Cerebellar nuclear complex (tissue), 1 donor: ENCODE results near the gene DPYD.

ENCODE experiments used
- DNase-seq, 2 experiments: peaks; one replicate each; lab custom pipeline; 2025; lab: John Stamatoyannopoulos, UW

DPYD gene

GRCh38 chr1:97920832-97921571 lies at the start of gene DPYD:
TSS of gene DPYD (minus strand) at chr1:97921034. CDS start at chr1:97920922, 112 bp downstream.
- DNase-seq: no peak

GRCh38 chr1:97960470-97960869 lies 39.6 kb upstream of the DPYD start:
- DNase-seq: no peak

GRCh38 chr1:97947695-97948094 lies 26.9 kb upstream of the DPYD start:
- no peak for DNase-seq

- no peak for DNase-seq
These were observed 22.5 kb upstream of the DPYD start for GRCh38 chr1:97943354-97943753.

- DNase-seq: no peak
These were observed 21.6 kb upstream of the DPYD start for GRCh38 chr1:97942161-97943123.

GRCh38 chr1:97938285-97938642 lies 17.4 kb upstream of the DPYD start:
- no peak for DNase-seq

GRCh38 chr1:97936976-97937375 lies 16.1 kb upstream of the DPYD start:
- DNase-seq: no peak

GRCh38 chr1:97934491-97934890 lies 13.7 kb upstream of the DPYD start:
- no peak for DNase-seq

GRCh38 chr1:97929874-97930851 lies 9.3 kb upstream of the DPYD start:
- DNase-seq: no peak

GRCh38 chr1:97926017-97926708 lies 5.3 kb upstream of the DPYD start:
- no peak for DNase-seq

GRCh38 chr1:97925151-97925550 lies 4.3 kb upstream of the DPYD start:
- no peak for DNase-seq

- DNase-seq: no peak
These were observed 3.0 kb upstream of the DPYD start for GRCh38 chr1:97923811-97924210.

GRCh38 chr1:97920276-97920831 lies 480 bp downstream of the DPYD start:
- no peak for DNase-seq

GRCh38 chr1:97919585-97920261 lies 1.1 kb downstream of the DPYD start:
- no peak for DNase-seq

- no peak for DNase-seq
These were observed 1.9 kb downstream of the DPYD start for GRCh38 chr1:97918961-97919360.

GRCh38 chr1:97913506-97914139 lies 7.2 kb downstream of the DPYD start:
- DNase-seq: no peak

GRCh38 chr1:97911266-97912215 lies 9.3 kb downstream of the DPYD start:
- DNase-seq: no peak

GRCh38 chr1:97909266-97909665 lies 11.6 kb downstream of the DPYD start:
- DNase-seq: no peak

GRCh38 chr1:97907886-97908285 lies 12.9 kb downstream of the DPYD start:
- DNase-seq: no peak
